ENCODE measurements around the gene ESPNL.

- TF ChIP-seq POLR2A (IDR thresholded peaks at IDR 0.05) (no peak), CTCF (IDR thresholded peaks at IDR 0.05) (no peak), EP300 (IDR thresholded peaks at IDR 0.05; ENCODE audit: low read depth) (no peak), POLR2AphosphoS5 (IDR thresholded peaks at IDR 0.05) (no peak)
Measured at GRCh38 chr2:238148981-238149380, 48.8 kb downstream of the ESPNL start.

All from transverse colon (tissue), 4 donors.